IMR-90 (cell line): ENCODE results near the gene FYCO1. TPM values are rescaled to one million over a fixed set of nuclear protein-coding genes. Genes with fewer than 3 reads are reported as not detected.

Source experiments
- ATAC-seq: fragments of 200-7000 bp; cut with Tn5 transposase; 2 replicates; pipeline ENCODE4 v1.9.1; 2020; ENCODE audit warnings: low read depth, mild to moderate bottlenecking, moderate library complexity
- BruUV-seq: library from RNA; stranded (reverse); fragments of 400-500 nt; replicated peaks from 2 replicates; lab custom pipeline; 2021; lab: Mats Ljungman, UMichigan
- CTCF ChIA-PET: fragments of 300-600 bp; formaldehyde crosslinking; extraction: SDS; loops from one replicate; lab custom pipeline; 2021; ENCODE audit warnings: antibody characterized with exemption; lab: Yijun Ruan, JAX
- POLR2A ChIA-PET: fragments of 300-600 bp; sonication (Branson Sonifier 250); formaldehyde crosslinking; loops from one replicate; lab custom pipeline; 2022; ENCODE audit warnings: antibody characterized with exemption; ENCODE audit not compliant: unreplicated experiment; lab: Charles Lee
- DNase-seq: peaks from one replicate; pipeline ENCODE4 v3.0.0; 2013
- H2AFZ ChIP-seq: replicated peaks from 2 replicates; pipeline ENCODE3; 2013; ENCODE audit warnings: low read length, mild to moderate bottlenecking; ENCODE audit not compliant: poor library complexity
- H2AK5ac ChIP-seq: 2 replicates; pipeline ENCODE4 v1.6.1; 2013; ENCODE audit warnings: low read depth, low read length, inconsistent platforms
- H2AK9ac ChIP-seq: replicated peaks from 2 replicates; pipeline ENCODE3; 2013; ENCODE audit warnings: mild to moderate bottlenecking, low read depth, low read length, moderate library complexity; ENCODE audit not compliant: poor library complexity
- H2BK120ac ChIP-seq: 2 replicates; pipeline ENCODE4 v1.6.1; 2013; ENCODE audit warnings: low read depth, low read length, inconsistent platforms
- H2BK15ac ChIP-seq: 3 replicates; pipeline ENCODE4 v1.6.1; 2013; ENCODE audit warnings: low read depth, low read length, inconsistent platforms
- H2BK20ac ChIP-seq: 2 replicates; pipeline ENCODE4 v1.6.1; 2013; ENCODE audit warnings: low read depth, mild to moderate bottlenecking, inconsistent platforms, low read length, moderate library complexity
- H2BK5ac ChIP-seq: 2 replicates; pipeline ENCODE4 v1.6.1; 2013; ENCODE audit warnings: mild to moderate bottlenecking, low read depth, low read length, inconsistent platforms; ENCODE audit not compliant: poor library complexity, severe bottlenecking
- H3K14ac ChIP-seq: replicated peaks from 2 replicates; pipeline ENCODE4 v1.6.1; 2013; ENCODE audit warnings: low read depth, low read length, inconsistent platforms
- H3K18ac ChIP-seq: 2 replicates; pipeline ENCODE4 v1.6.1; 2013; ENCODE audit warnings: low read depth, low read length, control low read depth
- H3K23ac ChIP-seq: 2 replicates; pipeline ENCODE4 v1.6.1; 2013; ENCODE audit warnings: low read depth, low read length, inconsistent platforms
- H3K27ac ChIP-seq: 2 replicates; pipeline ENCODE4 v1.5.1; 2013; ENCODE audit warnings: mild to moderate bottlenecking, control low read depth, low read length; ENCODE audit not compliant: insufficient read depth
- H3K27me3 ChIP-seq: 2 replicates; pipeline ENCODE4 v1.6.1; 2013; ENCODE audit warnings: low read length; ENCODE audit not compliant: control insufficient read depth, insufficient read depth
- H3K36me3 ChIP-seq: 2 replicates; pipeline ENCODE4 v1.6.1; 2013; ENCODE audit warnings: low read length, mixed read lengths; ENCODE audit not compliant: control insufficient read depth, insufficient read depth
- H3K4ac ChIP-seq: 2 replicates; pipeline ENCODE4 v1.6.1; 2013; ENCODE audit warnings: low read depth, low read length, inconsistent platforms
- H3K4me1 ChIP-seq: 2 replicates; pipeline ENCODE4 v1.6.1; 2013; ENCODE audit warnings: low read length, mixed read lengths; ENCODE audit not compliant: control insufficient read depth, insufficient read depth
- H3K4me2 ChIP-seq: 2 replicates; pipeline ENCODE4 v1.6.1; 2013; ENCODE audit warnings: low read depth, mild to moderate bottlenecking, control low read depth, low read length, moderate library complexity
- H3K4me3 ChIP-seq: 2 replicates; pipeline ENCODE4 v1.5.1; 2013; ENCODE audit warnings: low read depth, mild to moderate bottlenecking, control low read depth, low read length, moderate library complexity; ENCODE audit not compliant: insufficient read depth
- H3K56ac ChIP-seq: 2 replicates; pipeline ENCODE4 v1.6.1; 2013; ENCODE audit warnings: low read length, inconsistent platforms; ENCODE audit not compliant: insufficient read depth; ENCODE audit errors: extremely low read depth
- H3K79me1 ChIP-seq, 2 experiments: 2 replicates each; pipeline ENCODE4 v1.6.1; 2013; ENCODE audit warnings: low read length in 2 of 2, inconsistent platforms in 1 of 2, low read depth in 1 of 2
- H3K9ac ChIP-seq: 2 replicates; pipeline ENCODE4 v1.6.1; 2013; ENCODE audit warnings: low read depth, low read length, control low read depth
- H3K9me1 ChIP-seq: 2 replicates; pipeline ENCODE4 v1.6.1; 2013; ENCODE audit warnings: low read length, inconsistent platforms; ENCODE audit not compliant: insufficient read depth
- H3K9me3 ChIP-seq: 2 replicates; pipeline ENCODE4 v1.6.1; 2013; ENCODE audit warnings: low read length; ENCODE audit not compliant: control insufficient read depth, insufficient read depth
- H4K20me1 ChIP-seq: 2 replicates; pipeline ENCODE4 v1.6.1; 2013; ENCODE audit warnings: low read length, inconsistent platforms; ENCODE audit not compliant: insufficient read depth
- H4K5ac ChIP-seq: 2 replicates; pipeline ENCODE4 v1.6.1; 2013; ENCODE audit warnings: mild to moderate bottlenecking, low read depth, low read length, control low read depth
- H4K8ac ChIP-seq, 2 experiments: 2 replicates each; pipeline ENCODE4 v1.6.1; 2013; ENCODE audit warnings: low read depth in 2 of 2, low read length in 2 of 2, control low read depth in 1 of 2, inconsistent platforms in 1 of 2
- H4K91ac ChIP-seq: 2 replicates; pipeline ENCODE4 v1.6.1; 2013; ENCODE audit warnings: low read depth, low read length, inconsistent platforms; ENCODE audit not compliant: insufficient read depth
- CEBPB ChIP-seq: IDR thresholded peaks from 2 replicates; pipeline ENCODE4 v1.6.1; 2012; ENCODE audit warnings: low read depth, low read length, improper control_type of control experiment
- CHD1 ChIP-seq: IDR thresholded peaks from 2 replicates; pipeline ENCODE4 v1.6.1; 2012; ENCODE audit warnings: low read depth, low read length, improper control_type of control experiment
- MAZ ChIP-seq: IDR thresholded peaks from 2 replicates; pipeline ENCODE4 v1.6.1; 2012; ENCODE audit warnings: low read depth, mild to moderate bottlenecking, low read length, improper control_type of control experiment, moderate library complexity, borderline replicate concordance
- MXI1 ChIP-seq: IDR thresholded peaks from 2 replicates; pipeline ENCODE4 v1.6.1; 2012; ENCODE audit warnings: low read depth, mild to moderate bottlenecking, low read length, moderate library complexity, borderline replicate concordance
- NFE2L2 ChIP-seq: fragments of 150-350 bp; IDR thresholded peaks from 2 replicates; pipeline ENCODE4 v1.6.1; 2016; ENCODE audit warnings: low read depth, mild to moderate bottlenecking, low read length
- POLR2A ChIP-seq: IDR thresholded peaks from 2 replicates; pipeline ENCODE4 v1.6.1; 2012; ENCODE audit warnings: mild to moderate bottlenecking, low read depth, low read length
- RAD21 ChIP-seq: IDR thresholded peaks from 2 replicates; pipeline ENCODE4 v1.6.1; 2012; ENCODE audit warnings: low read length, improper control_type of control experiment
- RCOR1 ChIP-seq: IDR thresholded peaks from 2 replicates; pipeline ENCODE4 v1.6.1; 2012; ENCODE audit warnings: mild to moderate bottlenecking, low read length, improper control_type of control experiment; ENCODE audit not compliant: insufficient replicate concordance
- SMC3 ChIP-seq: fragments of 150-350 bp; IDR thresholded peaks from 2 replicates; pipeline ENCODE4 v1.6.1; 2016; ENCODE audit warnings: low read depth, mild to moderate bottlenecking, antibody characterized with exemption, low read length, moderate library complexity
- WGBS, 2 experiments: methylation state at CpG; one replicate each; pipeline versions ENCODE4 v1.1.5 to v1.1.7; 2013; ENCODE audit warnings: missing lambda C conversion rate in 2 of 2; ENCODE audit not compliant: insufficient read length in 1 of 2; ENCODE audit errors: extremely low coverage in 2 of 2; 5-methylcytosine and 5-hydroxymethylcytosine counted together
- dilution Hi-C: fragments of 300-500 bp; cut with HindIII; formaldehyde crosslinking; loops from one replicate; pipeline ENCODE4 v1.14.3; 2018; ENCODE audit warnings: low sequenced_read_pairs; ENCODE audit not compliant: unreplicated experiment
- in situ Hi-C: fragments of 300-500 bp; cut with MboI; formaldehyde crosslinking; loops from 3 replicates; pipeline ENCODE4 v1.14.3; 2019; ENCODE audit warnings: low sequenced_read_pairs, inconsistent platforms, mixed read lengths
- intact Hi-C: fragments of 100-400 bp; cut with micrococcal nuclease; formaldehyde crosslinking; loops from 2 replicates; pipeline ENCODE4 v1.10.0; 2022
- polyA plus RNA-seq, 3 experiments: library from polyadenylated mRNA; depleted of rRNA; stranded (reverse); fragments of >200 nt; gene quantifications; 2 replicates each; pipeline ENCODE4 v1.2.3, GENCODE V29; 2012; ENCODE audit warnings: low replicate concordance in 1 of 3
- total RNA-seq: library from RNA; depleted of rRNA; stranded (reverse); fragments of >200 nt; gene quantifications from 2 replicates; pipeline ENCODE4 v1.2.3, GENCODE V29; 2012

The FYCO1 gene
- total and polyA plus RNA-seq, 2 of the 4 experiments (the other 2 are of a cell fraction): 13.7 to 20.1 TPM

- Histone ChIP-seq H2AK5ac (no peak overlapping the region), H3K23ac (no peak overlapping the region), H3K9me1 (peaks cover 8% of the 10 kb centered on the region; the same call in 1 of the 2 replicates), H2BK120ac (no peak overlapping the region), H4K8ac (no peak overlapping the region), H3K27me3 (peaks cover 10% of the 10 kb centered on the region), H3K4me2 (no peak overlapping the region), H2BK5ac (no peak overlapping the region), H2AFZ (no peak overlapping the region), H3K14ac (no peak overlapping the region), H3K9ac (no peak overlapping the region), H4K91ac (no peak overlapping the region), H4K20me1 (no peaks in the 10 kb centered on the region), H2AK9ac (no peak overlapping the region), H3K56ac (no peak overlapping the region), H3K4me1 (peaks cover 12% of the 10 kb centered on the region), H3K4me3 (no peak overlapping the region), H4K5ac (no peak overlapping the region), H2BK15ac (no peak overlapping the region), H2BK20ac (no peak overlapping the region), H3K27ac (no peak overlapping the region), H3K79me1 (no peaks in the 10 kb centered on the region), H3K36me3 (no peaks in the 10 kb centered on the region), H3K9me3 (no peaks in the 10 kb centered on the region), H3K4ac (no peak overlapping the region), H3K18ac (no peak overlapping the region)
- intact Hi-C loops: loop anchor here (5.0 kb wide), 1 partner anchor 47 kb away; no protein-coding TSS in a partner anchor
- no peak for TF ChIP-seq NFE2L2
- TF ChIP-seq CEBPB: no peak
- TF ChIP-seq SMC3: no peak
- TF ChIP-seq POLR2A: no peak
- no peak for TF ChIP-seq CHD1
- no peak for TF ChIP-seq RCOR1
- TF ChIP-seq MAZ: no peak
- TF ChIP-seq MXI1: no peak
- TF ChIP-seq RAD21: no peak
- in situ Hi-C loops: no loop called here
- CTCF ChIA-PET: interaction anchor here (1.1 kb wide), 1 partner anchor 62 kb away, joined by 4 read pairs; no protein-coding TSS in a partner anchor
- ATAC-seq (no peak), DNase-seq (no peak)
- dilution Hi-C loops: no loop called here
- BruUV-seq: no TSS peak
- 100% methylated on average over 1 of the region's 6 CpGs; no CpG with 5 or more reads in 1 of the 2 experiments for WGBS, 2 experiments
- POLR2A ChIA-PET: no interaction called here
Observed at GRCh38 chr3:45894015-45894414, 101.6 kb downstream of the FYCO1 start.
